ENCODE measurements around the gene ZNF283. TPM values are rescaled to one million over a fixed set of nuclear protein-coding genes. Genes with fewer than 3 reads are reported as not detected.
"Not testable (repeated sequence)": the region's sequence is repeated elsewhere in the genome, so short reads cannot be mapped to it uniquely, and the experiment has no call there.

Gene ZNF283
- total and polyA plus RNA-seq, 4 donors, result 1.6 to 34.2 (median 4.3) TPM

DNA sequence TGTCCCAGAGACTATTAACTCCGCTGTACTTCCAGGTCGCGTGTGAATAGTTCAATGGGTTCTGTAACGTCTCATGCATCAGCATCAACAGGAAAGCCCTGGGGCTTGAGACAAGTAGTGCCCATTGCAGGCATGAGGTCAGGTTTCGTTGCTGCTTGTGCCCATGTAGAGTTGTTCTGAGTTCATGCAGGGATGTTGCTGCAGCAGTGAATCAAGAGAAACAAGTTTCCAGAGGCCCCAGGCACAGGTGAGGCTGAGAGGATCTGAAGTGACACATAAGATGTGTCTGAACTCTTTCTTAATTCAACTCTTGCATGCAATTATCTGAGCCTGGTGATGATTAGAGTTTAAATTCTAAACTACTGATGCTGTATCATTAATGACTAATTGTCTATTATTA, 8.6 kb upstream of the ZNF283 start:
- peaks cover 0 to 22% (median 17%) of the 10 kb centered on the region in 3 donors for H3K27me3 ChIP-seq (ENCODE audit: control insufficient read depth in 3 of 3, insufficient read depth in 3 of 3, low read length in 2 of 3)
- DNase-seq (no peak), ATAC-seq (ENCODE audit: insufficient read depth, low FRiP score) (no peak)
- H3K4me3 ChIP-seq, result no peak overlapping the region
- TF ChIP-seq, protein P1, sequence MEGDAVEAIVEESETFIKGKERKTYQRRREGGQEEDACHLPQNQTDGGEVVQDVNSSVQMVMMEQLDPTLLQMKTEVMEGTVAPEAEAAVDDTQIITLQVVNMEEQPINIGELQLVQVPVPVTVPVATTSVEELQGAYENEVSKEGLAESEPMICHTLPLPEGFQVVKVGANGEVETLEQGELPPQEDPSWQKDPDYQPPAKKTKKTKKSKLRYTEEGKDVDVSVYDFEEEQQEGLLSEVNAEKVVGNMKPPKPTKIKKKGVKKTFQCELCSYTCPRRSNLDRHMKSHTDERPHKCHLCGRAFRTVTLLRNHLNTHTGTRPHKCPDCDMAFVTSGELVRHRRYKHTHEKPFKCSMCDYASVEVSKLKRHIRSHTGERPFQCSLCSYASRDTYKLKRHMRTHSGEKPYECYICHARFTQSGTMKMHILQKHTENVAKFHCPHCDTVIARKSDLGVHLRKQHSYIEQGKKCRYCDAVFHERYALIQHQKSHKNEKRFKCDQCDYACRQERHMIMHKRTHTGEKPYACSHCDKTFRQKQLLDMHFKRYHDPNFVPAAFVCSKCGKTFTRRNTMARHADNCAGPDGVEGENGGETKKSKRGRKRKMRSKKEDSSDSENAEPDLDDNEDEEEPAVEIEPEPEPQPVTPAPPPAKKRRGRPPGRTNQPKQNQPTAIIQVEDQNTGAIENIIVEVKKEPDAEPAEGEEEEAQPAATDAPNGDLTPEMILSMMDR (IDR thresholded peaks at IDR 0.05; ENCODE audit: control extremely low read depth, extremely low read depth), result no peak
- no peak overlapping the region for H3K27ac ChIP-seq (ENCODE audit: low read depth in 1 of 2, low read length in 1 of 2)
- H3K36me3 ChIP-seq (ENCODE audit: control insufficient read depth in 4 of 4, insufficient read depth in 4 of 4, low read length in 4 of 4), result no peaks in the 10 kb centered on the region
- WGBS, 2 donors, result 78 to 91% methylated on average over 5 of the region's 5 CpGs
- H3K9ac ChIP-seq (ENCODE audit: insufficient read depth in 1 of 2, low read length in 2 of 2), result no peak overlapping the region
- H3K4me1 ChIP-seq (ENCODE audit: control insufficient read depth in 5 of 5, insufficient read depth in 5 of 5, low read length in 5 of 5), result peaks cover 0 to 9% (median 4%) of the 10 kb centered on the region in 5 donors
- peaks cover 0 to 12% (median 0%) of the 10 kb centered on the region in 4 donors for H3K9me3 ChIP-seq (ENCODE audit: control insufficient read depth in 4 of 4, insufficient read depth in 3 of 4, low read length in 3 of 4)

DNA sequence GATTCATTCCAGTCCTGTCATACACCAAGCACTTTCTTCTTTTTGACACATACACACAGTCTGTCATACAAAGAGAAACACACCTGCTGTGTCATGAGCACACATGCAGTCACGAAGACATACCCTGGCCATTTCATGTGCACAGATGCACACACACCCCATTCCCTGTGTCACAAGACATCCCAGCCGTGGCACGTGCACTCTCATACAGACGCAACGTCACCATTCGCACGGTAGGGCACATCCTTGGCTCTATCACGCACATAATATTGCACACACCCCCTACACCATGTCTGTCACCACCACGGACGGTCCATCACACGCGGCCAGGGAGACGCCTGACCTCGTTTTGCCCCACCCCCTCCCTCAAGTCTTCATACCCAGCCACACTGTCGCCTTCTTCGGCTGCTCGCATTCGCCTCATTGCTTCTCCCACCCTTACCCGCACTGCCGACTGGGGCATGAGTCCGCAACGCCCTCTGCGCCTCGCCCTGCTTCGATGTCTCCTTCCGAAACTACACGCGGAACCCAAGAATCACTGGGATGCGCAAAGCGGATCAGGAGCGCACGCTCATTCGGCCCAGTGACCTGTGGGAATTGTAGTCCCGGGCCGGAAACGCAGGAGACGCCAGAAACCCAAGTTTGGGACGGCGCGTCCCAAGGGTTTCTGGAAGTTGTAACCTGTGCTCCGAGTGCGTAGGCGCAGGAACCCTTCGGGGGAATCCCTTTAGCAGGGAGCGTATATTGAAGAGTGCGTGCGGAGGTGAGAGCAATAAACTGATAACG, 6.8 kb upstream of the ZNF283 start:
- Histone ChIP-seq H3K36me3 (ENCODE audit: control insufficient read depth in 4 of 4, insufficient read depth in 4 of 4, low read length in 4 of 4) (no peaks in the 10 kb centered on the region), H3K9ac (ENCODE audit: insufficient read depth in 1 of 2, low read length in 2 of 2) (no peak overlapping the region), H3K4me3 (peak overlapping the region; percentile 57), H3K27me3 (ENCODE audit: control insufficient read depth in 3 of 3, insufficient read depth in 3 of 3, low read length in 2 of 3) (peaks cover 0 to 22% (median 17%) of the 10 kb centered on the region in 3 donors), H3K4me1 (ENCODE audit: control insufficient read depth in 5 of 5, insufficient read depth in 5 of 5, low read length in 5 of 5) (peaks cover 0 to 9% (median 4%) of the 10 kb centered on the region in 5 donors), H3K27ac (ENCODE audit: low read depth in 1 of 2, low read length in 1 of 2) (no peak overlapping the region), H3K9me3 (ENCODE audit: control insufficient read depth in 4 of 4, insufficient read depth in 3 of 4, low read length in 3 of 4) (peaks cover 0 to 12% (median 0%) of the 10 kb centered on the region in 4 donors)
- TF ChIP-seq, protein P1 (IDR thresholded peaks at IDR 0.05; ENCODE audit: control extremely low read depth, extremely low read depth), result no peak
- ATAC-seq (ENCODE audit: insufficient read depth, low FRiP score) (no peak), DNase-seq (peak; percentile 34 to 44 (median 36))
- 14 to 16% methylated on average over 48 of the region's 48 CpGs for WGBS, 2 donors

DNA sequence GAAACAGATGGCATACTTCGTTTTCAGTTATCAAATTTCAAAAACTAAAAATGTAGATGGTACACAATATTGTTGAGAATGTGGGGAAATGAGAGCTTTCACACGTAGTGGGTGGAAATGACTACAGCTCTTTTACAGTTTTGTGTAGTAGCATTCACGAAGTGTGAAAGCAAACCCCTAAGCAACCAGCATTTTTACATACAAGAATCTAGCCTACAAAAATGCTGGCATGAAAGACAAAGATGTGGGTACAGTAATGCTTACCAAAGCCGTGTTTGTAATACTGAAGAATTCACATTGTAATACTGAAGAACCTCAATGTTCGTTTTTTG, 6.3 kb upstream of the ZNF283 start:
- no peak for DNase-seq
- Histone ChIP-seq H3K27ac (ENCODE audit: low read depth in 1 of 2, low read length in 1 of 2) (no peak overlapping the region), H3K36me3 (ENCODE audit: control insufficient read depth in 4 of 4, insufficient read depth in 4 of 4, low read length in 4 of 4) (no peaks in the 10 kb centered on the region), H3K27me3 (ENCODE audit: control insufficient read depth in 3 of 3, insufficient read depth in 3 of 3, low read length in 2 of 3) (peaks cover 0 to 22% (median 17%) of the 10 kb centered on the region in 3 donors), H3K9ac (ENCODE audit: insufficient read depth in 1 of 2, low read length in 2 of 2) (no peak overlapping the region), H3K4me1 (ENCODE audit: control insufficient read depth in 5 of 5, insufficient read depth in 5 of 5, low read length in 5 of 5) (peaks cover 0 to 9% (median 4%) of the 10 kb centered on the region in 5 donors), H3K4me3 (no peak overlapping the region), H3K9me3 (ENCODE audit: control insufficient read depth in 4 of 4, insufficient read depth in 3 of 4, low read length in 3 of 4) (peaks cover 0 to 12% (median 0%) of the 10 kb centered on the region in 4 donors)
- WGBS, 2 donors, result 29 to 36% methylated on average over 5 of the region's 5 CpGs
- TF ChIP-seq, protein P1 (IDR thresholded peaks at IDR 0.05; ENCODE audit: control extremely low read depth, extremely low read depth), result no peak
- no peak for ATAC-seq (ENCODE audit: insufficient read depth, low FRiP score)

DNA sequence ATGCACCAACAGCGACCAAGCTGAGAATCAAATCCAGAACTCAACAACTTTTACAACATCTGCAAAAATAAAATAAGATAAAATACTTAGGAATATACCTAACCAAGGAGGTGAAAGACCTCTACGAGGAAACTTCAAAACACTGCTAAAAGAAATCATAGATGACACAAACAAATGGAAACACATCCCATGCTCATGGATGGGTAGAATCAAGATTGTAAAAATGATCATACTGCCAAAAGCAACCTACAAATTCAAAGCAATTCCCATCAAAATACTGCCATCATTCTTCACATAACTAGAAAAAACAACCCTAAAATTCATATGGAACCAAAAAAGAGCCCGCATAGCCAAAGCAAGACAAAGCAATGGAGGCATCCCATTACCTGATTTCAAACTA, 3.3 kb upstream of the ZNF283 start:
- H3K27ac ChIP-seq (ENCODE audit: low read depth in 1 of 2, low read length in 1 of 2); H3K36me3 ChIP-seq (ENCODE audit: control insufficient read depth in 4 of 4, insufficient read depth in 4 of 4, low read length in 4 of 4); DNase-seq; ATAC-seq (ENCODE audit: insufficient read depth, low FRiP score); H3K4me3 ChIP-seq; H3K9ac ChIP-seq (ENCODE audit: insufficient read depth in 1 of 2, low read length in 2 of 2): not testable (repeated sequence)
- peaks cover 0 to 11% (median 0%) of the 10 kb centered on the region in 4 donors for H3K9me3 ChIP-seq (ENCODE audit: control insufficient read depth in 4 of 4, insufficient read depth in 3 of 4, low read length in 3 of 4)
- H3K27me3 ChIP-seq (ENCODE audit: control insufficient read depth in 3 of 3, insufficient read depth in 3 of 3, low read length in 2 of 3), result peaks cover 0 to 22% (median 17%) of the 10 kb centered on the region in 3 donors
- WGBS, 2 donors, result 84 to 85% methylated on average over 3 of the region's 3 CpGs
- peaks cover 3 to 10% (median 8%) of the 10 kb centered on the region in 5 donors for H3K4me1 ChIP-seq (ENCODE audit: control insufficient read depth in 5 of 5, insufficient read depth in 5 of 5, low read length in 5 of 5)

DNA sequence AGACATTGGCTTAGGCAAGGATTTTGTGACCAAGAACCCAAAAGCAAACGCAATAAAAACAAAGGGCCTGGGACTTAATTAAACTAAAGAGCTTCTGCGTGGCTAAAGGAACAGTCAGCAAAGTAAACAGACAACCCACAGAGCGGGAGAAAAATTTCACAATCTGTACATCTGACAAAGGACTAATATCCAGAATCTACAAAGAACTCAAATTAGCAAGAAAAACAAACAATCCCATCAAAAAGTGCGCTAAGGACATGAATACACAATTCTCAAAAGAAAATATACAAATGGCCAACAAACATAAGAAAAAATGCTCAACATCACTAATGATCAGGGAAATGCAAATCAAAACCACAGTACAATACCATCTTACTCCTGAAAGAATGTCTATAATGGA, 2.5 kb upstream of the ZNF283 start:
- H3K9ac ChIP-seq (ENCODE audit: insufficient read depth in 1 of 2, low read length in 2 of 2); ATAC-seq (ENCODE audit: insufficient read depth, low FRiP score); H3K36me3 ChIP-seq (ENCODE audit: control insufficient read depth in 4 of 4, insufficient read depth in 4 of 4, low read length in 4 of 4); H3K4me3 ChIP-seq; H3K27ac ChIP-seq (ENCODE audit: low read depth in 1 of 2, low read length in 1 of 2); DNase-seq: not testable (repeated sequence)
- Histone ChIP-seq H3K9me3 (ENCODE audit: control insufficient read depth in 4 of 4, insufficient read depth in 3 of 4, low read length in 3 of 4) (peaks cover 0 to 11% (median 0%) of the 10 kb centered on the region in 4 donors), H3K4me1 (ENCODE audit: control insufficient read depth in 5 of 5, insufficient read depth in 5 of 5, low read length in 5 of 5) (peaks cover 3 to 10% (median 8%) of the 10 kb centered on the region in 5 donors), H3K27me3 (ENCODE audit: control insufficient read depth in 3 of 3, insufficient read depth in 3 of 3, low read length in 2 of 3) (peaks cover 0 to 22% (median 17%) of the 10 kb centered on the region in 3 donors)
- WGBS, 2 donors, result 56 to 63% methylated on average over 4 of the region's 4 CpGs

Data from lung (tissue), 12 donors.